ENCODE data around the gene COL25A1.

The COL25A1 gene

DNA sequence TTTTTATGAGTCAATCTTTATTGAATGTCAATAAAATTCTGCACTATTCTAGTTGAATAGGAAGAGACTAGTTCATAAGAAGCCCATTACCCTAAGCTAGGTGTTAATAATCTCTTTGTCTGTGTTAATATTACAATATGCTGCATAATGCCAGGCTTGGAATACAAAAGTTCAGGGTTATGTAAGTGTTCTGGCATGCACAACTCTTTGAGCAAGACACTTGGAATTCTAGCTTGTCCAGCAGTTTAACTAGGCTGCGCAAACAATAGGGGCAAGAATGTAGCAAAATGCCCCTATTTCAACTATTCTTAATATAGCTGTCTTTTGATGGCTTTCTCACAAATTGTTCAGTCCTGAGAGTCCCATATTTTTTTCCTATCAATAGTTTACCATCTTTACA lies 508.3 kb downstream of the COL25A1 start:
- no peak for TF ChIP-seq CTCF (IDR thresholded peaks at IDR 0.05; ENCODE audit: control insufficient read depth, insufficient read depth, low read depth, low read length, missing control alignments)
- no peak overlapping the region for H3K4me3 ChIP-seq (ENCODE audit: control insufficient read depth, low read depth, low read length)

GRCh38 chr4:108793415-108793814 lies 509.0 kb downstream of the COL25A1 start:
- no peak for DNase-seq (ENCODE audit: low read depth)
- H3K4me3 ChIP-seq (ENCODE audit: control insufficient read depth, low read depth, low read length), result no peak overlapping the region
- TF ChIP-seq CTCF (IDR thresholded peaks at IDR 0.05; ENCODE audit: control insufficient read depth, insufficient read depth, low read depth, low read length, missing control alignments), result no peak

More for the DNA sequence above, 508.3 kb downstream of the COL25A1 start:
- no peak for DNase-seq (ENCODE audit: low read depth)

DNA sequence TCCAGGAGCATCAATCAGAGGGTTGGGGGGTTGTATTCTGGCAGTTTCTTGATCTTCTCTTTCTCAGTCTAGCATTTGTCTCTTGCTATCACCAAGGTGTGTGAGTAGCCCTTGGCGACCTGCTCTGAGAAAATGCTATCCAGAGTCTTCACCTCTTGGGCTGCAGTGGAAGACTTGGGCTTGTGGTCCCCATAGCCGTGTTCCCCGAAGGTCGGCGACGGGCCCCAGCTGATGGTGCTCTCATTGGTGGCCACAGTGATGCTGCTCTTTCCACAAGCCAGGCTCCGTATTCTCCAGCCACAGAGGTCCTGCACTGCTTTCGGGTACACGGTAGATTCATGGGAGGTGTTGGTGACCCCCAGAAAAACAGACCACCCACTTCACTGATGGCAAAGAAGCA lies 513.7 kb downstream of the COL25A1 start:
- no peak overlapping the region for H3K4me3 ChIP-seq (ENCODE audit: control insufficient read depth, low read depth, low read length)
- no peak for TF ChIP-seq CTCF (IDR thresholded peaks at IDR 0.05; ENCODE audit: control insufficient read depth, insufficient read depth, low read depth, low read length, missing control alignments)
- DNase-seq (ENCODE audit: low read depth), result no peak

- H3K4me3 ChIP-seq (ENCODE audit: control insufficient read depth, low read depth, low read length), result no peak overlapping the region
- no peak for DNase-seq (ENCODE audit: low read depth)
- TF ChIP-seq CTCF (IDR thresholded peaks at IDR 0.05; ENCODE audit: control insufficient read depth, insufficient read depth, low read depth, low read length, missing control alignments), result no peak
Observed at GRCh38 chr4:108787724-108788123, 514.7 kb downstream of the COL25A1 start.

- TF ChIP-seq CTCF (IDR thresholded peaks at IDR 0.05; ENCODE audit: control insufficient read depth, insufficient read depth, low read depth, low read length, missing control alignments), result no peak
- H3K4me3 ChIP-seq (ENCODE audit: control insufficient read depth, low read depth, low read length), result no peak overlapping the region
- no peak for DNase-seq (ENCODE audit: low read depth)
Observed at GRCh38 chr4:108787106-108787505, 515.4 kb downstream of the COL25A1 start.

GRCh38 chr4:108786351-108786750 lies 516.1 kb downstream of the COL25A1 start:
- H3K4me3 ChIP-seq (ENCODE audit: control insufficient read depth, low read depth, low read length), result no peak overlapping the region
- no peak for TF ChIP-seq CTCF (IDR thresholded peaks at IDR 0.05; ENCODE audit: control insufficient read depth, insufficient read depth, low read depth, low read length, missing control alignments)
- DNase-seq (ENCODE audit: low read depth), result no peak

Measured in AG09309 (cell line).